Activated CD8-positive, alpha-beta memory T cell treated with anti-CD3 and anti-CD28 coated beads, Interleukin-2, amount 50 U/mL, for 1 hour (primary cell): Measurements from ENCODE around the gene EBF3.

Experiments used
- DNase-seq: peaks from one replicate; pipeline ENCODE4 v3.0.0-alpha.2; 2020; ENCODE audit errors: extremely low read depth

Gene EBF3

DNA sequence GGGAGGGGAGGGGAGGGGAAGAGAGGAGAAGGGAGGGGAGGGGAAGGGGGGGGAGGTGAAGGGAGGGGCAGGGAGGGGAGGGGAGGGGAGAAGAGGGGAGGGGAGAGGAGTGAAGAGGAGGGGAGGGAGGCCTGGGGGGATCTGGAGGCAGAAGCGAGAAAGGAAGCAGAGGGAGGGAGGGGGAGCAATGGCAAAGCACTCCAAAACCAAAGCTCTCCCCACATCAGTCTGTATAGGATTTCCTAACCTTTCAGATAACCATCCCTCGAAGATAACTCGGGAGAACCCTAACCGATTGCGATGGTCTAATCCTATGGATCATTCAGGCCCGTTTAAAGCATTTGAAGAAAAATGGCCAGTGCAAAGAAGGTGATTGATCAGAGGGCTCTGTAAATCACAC is 19.0 kb downstream of the EBF3 start:
- no peak for DNase-seq

GRCh38 chr10:129944456-129944855 is 19.6 kb downstream of the EBF3 start:
- DNase-seq = no peak

- no peak for DNase-seq
These were observed 20.9 kb downstream of the EBF3 start for GRCh38 chr10:129942936-129943715.

DNA sequence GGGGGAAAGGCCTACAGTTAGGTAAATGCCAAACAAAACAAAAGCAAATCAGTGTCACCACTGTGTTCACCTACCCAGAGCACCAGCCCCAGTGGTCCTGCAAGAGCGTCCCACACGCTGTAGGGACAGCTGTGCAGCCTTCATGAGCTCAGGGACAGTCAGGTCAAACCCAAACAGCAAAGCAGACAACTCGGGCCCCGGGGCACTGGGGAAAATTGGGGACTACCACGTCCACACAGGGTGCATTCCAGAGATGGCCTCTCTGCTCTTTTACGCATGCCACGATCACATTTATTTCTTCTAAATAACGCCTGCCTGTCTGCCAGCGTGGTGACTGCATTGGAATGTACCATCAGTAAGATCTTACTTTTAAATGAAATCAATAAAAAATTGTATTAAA is 21.7 kb downstream of the EBF3 start:
- DNase-seq = no peak

DNA sequence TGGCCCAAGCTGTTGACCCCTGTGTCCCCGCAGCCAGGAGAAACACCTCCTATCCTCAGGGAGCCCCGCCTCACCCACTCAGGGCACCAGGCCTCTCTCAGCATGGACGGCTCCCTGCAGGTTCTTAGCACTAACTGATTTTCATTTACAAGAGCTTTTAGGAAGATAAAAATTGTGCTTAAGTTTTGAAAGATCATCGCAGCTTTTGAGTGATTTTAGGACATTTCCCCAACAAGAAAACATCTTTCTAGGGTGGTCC is 22.1 kb downstream of the EBF3 start:
- DNase-seq = no peak

DNA sequence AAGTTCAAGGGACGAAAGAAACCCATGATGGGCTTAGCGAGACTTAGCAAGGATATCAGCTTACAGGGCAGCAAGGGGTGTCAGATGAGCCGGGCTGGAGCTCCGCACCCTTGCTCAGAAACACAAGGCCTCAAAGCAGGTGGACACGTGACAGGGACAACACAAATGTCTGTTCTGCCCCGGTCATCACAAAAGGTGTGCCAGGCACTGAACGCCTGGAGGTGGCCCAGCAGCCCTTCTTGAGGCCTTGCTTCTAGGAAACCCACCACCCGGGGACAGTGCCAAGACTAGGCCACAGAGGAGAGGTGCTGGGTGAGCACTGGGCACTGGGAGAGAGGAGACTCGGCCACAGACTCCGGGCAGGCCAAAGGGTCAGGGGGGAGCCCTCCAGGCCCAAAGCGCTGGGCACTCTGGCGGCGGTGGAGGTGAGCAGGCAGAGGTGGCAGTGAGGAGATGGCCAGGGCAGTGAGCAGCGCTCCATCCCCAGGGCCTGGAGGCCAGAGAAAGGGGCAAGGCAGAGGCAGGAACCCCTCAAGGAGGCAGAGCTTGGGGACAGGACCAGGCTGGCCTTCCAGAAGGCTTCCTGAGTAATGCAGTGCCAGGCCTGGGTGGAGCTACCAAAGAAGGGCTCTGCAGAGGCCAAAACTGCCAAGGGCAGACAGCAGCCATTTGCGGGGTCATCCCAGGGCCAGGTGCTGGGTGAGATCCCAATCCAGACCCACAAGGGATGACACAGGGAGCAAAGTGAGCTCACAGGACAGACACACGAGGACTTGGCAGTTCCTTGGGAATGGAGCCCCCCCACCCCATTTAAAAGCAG is 22.7 kb downstream of the EBF3 start:
- no peak for DNase-seq

DNA sequence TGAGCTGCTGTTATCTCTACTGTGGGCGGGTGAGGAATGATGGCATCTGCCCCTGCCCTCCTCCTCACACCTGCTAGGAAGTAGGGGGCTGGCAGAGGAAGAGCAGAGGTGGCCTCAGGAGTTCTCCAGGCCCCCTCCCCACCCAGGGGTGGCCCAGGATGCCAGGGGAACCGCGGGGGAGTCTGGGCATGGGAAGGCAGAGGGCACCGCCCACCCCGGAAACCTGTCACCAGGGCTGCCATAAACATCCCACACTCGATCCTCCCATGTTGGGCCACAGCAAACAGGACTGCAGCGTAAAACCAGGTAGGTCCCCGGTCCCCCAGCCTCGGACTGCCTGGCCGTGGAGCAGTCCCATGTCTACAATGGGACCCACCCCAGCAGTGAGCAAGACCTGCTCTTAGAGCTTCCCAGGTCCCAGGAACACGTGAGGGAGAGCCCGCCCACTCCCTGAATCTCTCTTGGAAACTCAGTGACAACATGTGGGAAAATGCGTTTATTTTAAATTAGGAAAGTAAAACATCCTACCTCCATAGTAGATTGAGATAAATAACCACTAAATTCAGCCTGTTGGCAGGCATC is 23.4 kb downstream of the EBF3 start:
- no peak for DNase-seq

GRCh38 chr10:129939416-129940275 is 24.4 kb downstream of the EBF3 start:
- DNase-seq = no peak

- no peak for DNase-seq
These were observed 25.6 kb downstream of the EBF3 start for GRCh38 chr10:129938460-129938859.

- DNase-seq = no peak
These were observed 26.7 kb downstream of the EBF3 start for GRCh38 chr10:129937351-129937751.

GRCh38 chr10:129936923-129937300 is 27.2 kb downstream of the EBF3 start:
- no peak for DNase-seq

- no peak for DNase-seq
These were observed 27.7 kb downstream of the EBF3 start for GRCh38 chr10:129936266-129936922.

DNA sequence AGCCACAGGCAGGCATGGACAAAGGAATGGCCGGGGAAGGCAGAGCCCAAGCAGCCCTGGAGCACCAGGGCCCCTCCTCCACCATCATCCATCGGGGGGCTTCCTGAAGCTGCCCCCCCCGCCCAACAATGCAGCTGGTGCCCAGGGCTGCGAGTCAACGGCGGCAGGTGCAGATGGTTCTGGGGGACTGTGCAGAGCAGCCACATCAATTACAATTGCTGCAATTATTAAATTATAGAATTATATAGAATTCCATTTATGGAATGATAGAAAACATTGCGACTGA is 28.3 kb downstream of the EBF3 start:
- no peak for DNase-seq

DNA sequence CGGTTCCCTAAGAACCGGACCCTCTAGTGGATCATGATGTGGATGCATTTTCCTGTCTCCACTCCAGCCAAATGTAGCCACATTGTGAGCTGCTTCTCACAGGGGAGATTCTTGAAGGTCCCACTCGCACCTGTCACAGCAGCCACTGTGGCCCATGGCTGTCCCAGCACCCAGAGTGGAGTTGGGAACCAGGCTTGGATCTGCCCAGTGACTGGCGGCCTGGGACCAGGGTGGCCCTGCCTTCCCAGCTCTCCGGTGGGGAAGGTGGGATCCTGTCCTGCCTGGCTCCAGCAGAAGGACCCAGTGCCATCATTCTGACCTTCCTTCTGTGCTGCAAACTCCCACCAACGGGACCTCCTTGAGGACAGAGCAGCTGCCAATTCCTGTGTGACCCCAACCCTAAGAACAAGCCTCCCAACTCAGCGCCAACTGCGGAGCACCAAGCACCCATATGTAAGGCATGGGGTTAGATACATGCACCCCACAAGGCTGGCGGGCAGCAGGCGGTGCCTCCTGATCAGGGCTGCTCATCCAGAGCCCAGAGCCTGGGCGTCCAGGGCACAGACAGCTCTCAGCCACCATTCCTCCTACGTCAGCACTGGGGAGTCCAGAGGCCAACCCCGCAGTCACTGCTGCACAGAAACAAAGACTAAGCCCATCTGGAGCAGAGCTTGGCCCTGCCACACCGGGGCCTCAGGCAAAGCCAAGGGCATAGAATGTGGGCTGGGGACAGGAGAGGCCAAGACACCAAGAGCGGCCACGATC is 28.8 kb downstream of the EBF3 start:
- DNase-seq = no peak

GRCh38 chr10:129934196-129934925 is 29.7 kb downstream of the EBF3 start:
- DNase-seq = no peak

- DNase-seq = no peak
These were observed 30.5 kb downstream of the EBF3 start for GRCh38 chr10:129933456-129934092.

- no peak for DNase-seq
These were observed 31.2 kb downstream of the EBF3 start for GRCh38 chr10:129932751-129933433.

GRCh38 chr10:129932182-129932581 is 31.9 kb downstream of the EBF3 start:
- no peak for DNase-seq
